ENCODE results near the gene TBR1.

TBR1 gene

DNA sequence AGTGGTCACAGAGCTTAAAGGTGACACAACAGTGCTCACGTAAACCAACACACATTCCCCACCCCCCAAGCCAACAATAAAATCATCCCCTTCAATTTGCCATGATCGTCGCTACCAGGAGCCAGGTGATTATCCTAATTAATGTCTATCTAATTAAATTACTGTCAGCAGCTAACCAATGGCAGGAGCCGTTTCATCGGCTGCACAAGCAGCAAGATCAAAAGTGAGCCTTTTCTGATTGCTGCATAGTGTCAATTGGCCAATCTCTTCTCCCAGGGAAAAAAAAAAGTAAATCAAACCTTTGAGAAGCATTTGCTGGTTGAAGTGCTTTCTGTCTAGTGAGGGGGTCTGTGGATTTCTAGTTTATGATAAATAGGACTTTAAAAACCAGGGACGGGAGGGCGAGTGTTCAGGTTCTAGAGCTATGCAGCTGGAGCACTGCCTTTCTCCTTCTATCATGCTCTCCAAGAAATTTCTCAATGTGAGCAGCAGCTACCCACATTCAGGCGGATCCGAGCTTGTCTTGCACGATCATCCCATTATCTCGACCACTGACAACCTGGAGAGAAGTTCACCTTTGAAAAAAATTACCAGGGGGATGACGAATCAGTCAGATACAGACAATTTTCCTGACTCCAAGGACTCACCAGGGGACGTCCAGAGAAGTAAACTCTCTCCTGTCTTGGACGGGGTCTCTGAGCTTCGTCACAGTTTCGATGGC, at the start of gene TBR1:
Gene TBR1 (plus strand): TSS at position 311 of the 721 bp plus-strand sequence. CDS start 114 bp downstream, at position 425.
- in situ Hi-C loops (cut with HindIII; ENCODE audit: low sequenced_read_pairs), result no loop called here

DNA sequence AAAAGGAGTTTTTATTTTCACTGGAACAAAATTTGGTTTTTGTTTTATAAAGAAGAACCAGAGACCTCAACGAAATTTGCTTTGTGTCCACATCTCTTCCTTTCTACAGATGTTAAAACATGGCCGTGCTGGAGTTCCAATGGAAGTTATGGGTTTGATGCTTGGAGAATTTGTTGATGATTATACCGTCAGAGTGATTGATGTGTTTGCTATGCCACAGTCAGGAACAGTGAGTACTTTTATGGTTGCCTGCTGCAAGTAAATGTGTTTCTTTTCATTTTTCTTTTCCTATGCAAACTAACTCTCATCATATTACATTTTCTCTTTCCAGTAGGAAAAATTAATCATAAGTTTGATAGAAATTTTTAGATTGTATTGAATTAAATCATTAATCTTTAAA, 48.4 kb upstream of the TBR1 start:
- in situ Hi-C loops (cut with HindIII; ENCODE audit: low sequenced_read_pairs), result no loop called here

DNA sequence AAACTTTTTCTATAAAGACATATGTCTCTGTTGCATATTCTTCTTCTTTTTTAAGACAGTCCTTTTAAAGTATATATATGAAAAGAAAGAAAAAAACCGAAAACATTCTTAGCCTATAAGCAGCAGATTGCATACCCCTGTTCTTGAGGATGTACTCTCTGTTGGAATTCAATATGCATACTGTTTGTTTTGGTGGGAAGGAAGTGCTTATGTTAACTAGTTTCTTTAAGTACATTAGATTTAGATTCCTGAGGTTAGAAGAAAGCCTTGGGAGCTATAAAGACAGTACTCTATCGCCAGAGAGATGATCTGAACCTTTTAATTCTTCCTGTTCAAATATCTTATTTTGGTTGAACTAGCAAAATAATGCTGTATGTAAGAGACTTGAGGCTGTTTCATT, 46.8 kb upstream of the TBR1 start:
- in situ Hi-C loops (cut with HindIII; ENCODE audit: low sequenced_read_pairs), result no loop called here

DNA sequence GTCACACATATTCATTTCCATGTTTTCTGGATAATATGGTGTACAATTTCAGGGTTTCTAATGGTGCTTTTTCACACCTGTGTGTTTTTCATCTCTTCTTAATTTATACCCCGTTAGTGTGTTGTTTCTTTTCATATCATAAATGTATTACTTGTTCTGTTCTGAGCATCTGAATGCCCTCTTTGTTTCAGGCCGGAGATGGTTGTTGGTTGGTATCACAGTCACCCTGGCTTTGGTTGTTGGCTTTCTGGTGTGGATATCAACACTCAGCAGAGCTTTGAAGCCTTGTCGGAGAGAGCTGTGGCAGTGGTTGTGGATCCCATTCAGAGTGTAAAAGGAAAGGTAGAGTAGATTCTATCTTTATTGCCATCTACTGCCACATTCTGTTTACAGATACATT, 45.1 kb upstream of the TBR1 start:
- in situ Hi-C loops (cut with HindIII; ENCODE audit: low sequenced_read_pairs), result no loop called here

DNA sequence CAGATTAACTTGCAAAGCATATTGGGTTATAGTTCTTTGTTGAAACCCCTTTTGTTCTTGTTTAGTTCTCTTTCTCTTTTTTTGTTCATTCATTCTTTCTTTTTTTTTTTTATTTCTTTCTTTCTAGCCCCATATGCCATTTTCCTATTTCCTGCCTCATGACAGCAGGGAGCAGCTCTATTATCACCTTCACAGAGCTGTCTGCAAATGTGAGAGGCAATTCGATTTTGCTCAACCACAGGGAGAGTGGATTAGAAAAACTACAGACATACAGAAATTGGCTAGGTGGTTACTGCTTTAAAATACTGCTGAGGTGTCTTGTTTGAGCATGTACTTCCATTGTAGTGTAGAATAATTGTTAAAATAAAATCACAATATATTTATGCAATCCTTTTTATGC, 44.2 kb upstream of the TBR1 start:
- in situ Hi-C loops (cut with HindIII; ENCODE audit: low sequenced_read_pairs), result no loop called here

DNA sequence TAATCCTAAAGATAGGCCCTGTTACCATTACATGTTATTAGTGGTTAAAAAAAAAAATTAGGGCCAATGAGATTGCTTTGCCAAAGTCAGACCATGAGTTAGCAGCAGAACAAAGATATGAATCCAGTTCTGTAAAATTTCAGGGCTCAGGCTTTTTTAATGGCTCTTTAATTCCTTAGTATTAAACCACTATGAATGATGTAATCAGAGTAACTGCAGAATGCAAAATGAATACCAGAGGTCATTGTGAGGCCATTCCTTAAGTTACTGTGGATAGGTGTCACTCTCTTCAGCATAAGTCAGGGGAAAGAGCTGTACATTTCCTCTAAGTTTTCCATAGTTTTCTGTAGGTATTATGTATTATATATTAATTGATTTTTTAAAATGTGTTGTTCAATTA, 42.2 kb upstream of the TBR1 start:
- in situ Hi-C loops (cut with HindIII; ENCODE audit: low sequenced_read_pairs), result no loop called here

DNA sequence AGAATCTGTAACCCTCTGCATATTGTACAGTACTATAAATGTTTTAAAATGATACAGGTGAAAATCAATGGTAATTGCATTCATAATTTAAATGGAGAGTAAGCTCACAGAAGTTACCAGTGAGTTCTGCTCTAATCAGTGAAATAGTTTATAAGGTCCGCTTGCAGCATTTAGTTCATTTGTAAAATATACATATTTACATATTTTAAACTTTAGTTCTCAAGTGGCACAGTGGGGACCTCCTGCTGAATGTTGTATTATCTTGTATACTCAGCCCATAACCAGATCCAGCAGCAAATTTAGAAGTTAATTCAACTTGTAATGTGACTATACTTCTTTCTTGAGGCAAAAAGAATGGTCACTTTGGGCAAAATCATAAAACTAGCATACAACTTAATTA, 41.7 kb upstream of the TBR1 start:
- in situ Hi-C loops (cut with HindIII; ENCODE audit: low sequenced_read_pairs), result no loop called here

DNA sequence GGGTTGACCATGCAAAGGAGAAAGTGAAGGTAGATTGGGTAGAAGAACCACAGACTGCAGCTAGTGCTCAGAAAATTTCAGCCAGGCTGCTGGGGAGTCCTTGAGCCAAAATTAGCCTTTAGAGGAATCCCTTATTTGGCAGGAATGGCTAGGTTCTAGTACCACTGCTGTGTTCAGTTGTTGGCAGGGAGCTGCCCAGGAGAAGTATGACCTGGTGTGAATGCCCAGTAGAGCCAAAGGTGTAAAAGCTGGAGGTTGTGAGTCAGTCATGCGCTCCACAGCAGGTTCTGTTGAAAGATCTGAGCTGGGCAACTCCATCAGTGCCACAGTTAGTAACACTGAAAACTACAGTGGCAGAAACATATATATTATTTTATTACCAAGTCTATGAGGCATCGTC, 36.4 kb upstream of the TBR1 start:
- in situ Hi-C loops (cut with HindIII; ENCODE audit: low sequenced_read_pairs), result no loop called here

DNA sequence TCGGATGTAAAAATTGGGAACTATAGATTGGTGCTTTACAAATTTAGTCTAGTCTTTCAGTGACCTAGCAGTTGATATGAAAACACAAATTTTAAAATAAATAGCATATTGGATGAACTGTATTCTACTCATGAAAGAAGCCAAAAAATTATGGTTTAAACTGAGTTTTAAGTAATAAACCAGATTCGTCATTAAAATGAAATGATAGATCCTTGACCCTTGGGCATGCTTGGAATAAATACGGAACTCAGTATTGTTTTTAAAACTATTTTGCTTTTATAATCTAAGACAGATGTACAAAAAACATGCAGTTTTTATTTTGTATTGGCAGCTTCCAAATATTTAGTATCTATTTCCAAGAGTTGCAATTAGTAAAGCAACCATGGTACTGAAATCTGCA, 34.6 kb upstream of the TBR1 start:
- in situ Hi-C loops (cut with HindIII; ENCODE audit: low sequenced_read_pairs), result no loop called here

DNA sequence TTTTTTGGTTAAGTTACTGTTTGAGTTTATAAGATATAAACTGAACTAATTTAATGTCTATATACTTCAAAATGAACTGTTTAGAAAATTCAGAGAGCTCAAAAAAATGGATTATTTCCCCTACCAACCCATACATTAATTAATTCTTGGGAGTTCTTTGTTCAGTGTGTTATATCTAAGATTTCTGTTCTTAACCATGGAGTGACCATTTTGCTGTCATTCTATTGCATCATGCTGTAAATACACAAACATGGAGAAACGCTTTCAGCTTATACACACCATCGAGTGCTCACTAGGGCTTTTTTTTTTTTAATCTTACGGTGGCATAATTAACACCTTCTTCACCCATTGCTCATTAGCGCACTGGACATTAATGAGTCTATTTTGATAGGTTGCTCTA, 33.4 kb upstream of the TBR1 start:
- in situ Hi-C loops (cut with HindIII; ENCODE audit: low sequenced_read_pairs), result no loop called here

DNA sequence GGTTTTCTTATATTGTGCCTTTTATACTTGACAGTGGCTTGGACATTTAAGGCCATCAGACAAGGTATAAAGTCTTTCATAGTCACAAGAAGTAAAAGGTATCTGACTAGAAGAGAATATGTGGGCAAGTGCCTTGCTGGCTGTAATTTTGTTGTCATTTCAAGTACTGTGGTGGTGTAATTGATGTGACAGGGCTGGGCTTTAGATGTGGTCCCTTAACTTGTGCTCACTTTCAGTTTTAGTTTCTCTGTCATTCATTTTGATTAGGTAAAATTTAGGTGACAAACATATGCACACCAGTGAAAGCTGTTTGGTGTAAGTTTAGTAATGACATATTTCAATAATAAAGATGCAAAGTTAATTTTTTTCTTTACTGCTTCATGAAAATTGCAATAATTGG, 31.2 kb upstream of the TBR1 start:
- in situ Hi-C loops (cut with HindIII; ENCODE audit: low sequenced_read_pairs), result no loop called here

DNA sequence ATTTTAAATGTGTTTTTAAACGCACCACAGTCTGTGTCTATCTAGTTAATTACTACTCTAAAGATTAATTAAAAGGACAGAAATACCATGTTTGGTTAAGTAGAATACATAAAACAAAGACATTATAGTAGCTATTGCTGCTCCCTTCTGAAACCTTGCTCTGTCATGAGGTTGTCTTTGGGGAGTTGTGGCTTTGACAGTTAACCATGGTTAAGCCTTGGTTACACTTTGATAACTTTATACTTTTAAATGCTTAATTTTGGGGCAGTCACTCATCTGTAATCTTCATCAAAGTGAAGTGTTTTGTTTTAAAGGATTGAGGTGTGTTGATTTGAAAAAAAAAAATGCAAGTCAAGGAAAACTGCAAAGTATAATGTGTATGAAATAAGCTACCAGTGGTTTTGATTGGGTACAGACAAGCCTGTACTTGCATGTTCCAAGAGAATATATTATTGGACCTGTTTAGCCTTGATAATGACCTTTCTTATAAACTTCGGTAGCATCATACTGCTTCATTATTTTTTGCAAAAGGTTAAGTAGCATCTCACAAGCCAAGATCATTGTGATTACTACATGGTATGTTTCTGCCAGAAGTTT, 29.8 kb upstream of the TBR1 start:
- in situ Hi-C loops (cut with HindIII; ENCODE audit: low sequenced_read_pairs), result no loop called here

DNA sequence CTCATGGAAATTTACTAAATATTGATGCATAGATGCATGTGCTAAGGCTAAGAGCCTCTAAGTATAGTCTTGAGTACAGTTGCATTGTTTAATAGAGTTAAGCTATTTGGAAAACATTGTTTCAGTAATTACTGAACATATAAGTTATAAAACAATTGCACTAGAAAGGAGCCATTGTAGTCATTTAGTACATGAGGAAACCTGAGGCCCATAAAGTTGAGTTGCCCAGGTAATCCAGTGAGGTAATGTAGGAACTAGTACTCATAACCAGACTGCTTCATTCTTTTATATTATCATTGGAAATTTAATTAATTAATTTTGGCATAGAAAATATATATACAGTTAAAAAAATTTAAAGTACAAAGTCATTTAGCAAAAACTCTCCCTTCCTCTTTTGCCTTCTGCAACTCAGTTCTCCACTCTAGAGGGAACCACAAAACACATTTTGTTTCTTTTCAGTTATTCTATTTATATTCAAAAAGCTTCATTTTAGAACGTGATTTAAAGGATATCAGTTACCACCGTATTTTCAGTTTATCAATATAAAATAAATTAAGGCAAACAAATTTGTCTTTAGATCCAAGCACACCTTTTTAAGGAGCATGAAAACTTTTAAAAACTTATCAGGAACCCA, 27.8 kb upstream of the TBR1 start:
- in situ Hi-C loops (cut with HindIII; ENCODE audit: low sequenced_read_pairs), result no loop called here

DNA sequence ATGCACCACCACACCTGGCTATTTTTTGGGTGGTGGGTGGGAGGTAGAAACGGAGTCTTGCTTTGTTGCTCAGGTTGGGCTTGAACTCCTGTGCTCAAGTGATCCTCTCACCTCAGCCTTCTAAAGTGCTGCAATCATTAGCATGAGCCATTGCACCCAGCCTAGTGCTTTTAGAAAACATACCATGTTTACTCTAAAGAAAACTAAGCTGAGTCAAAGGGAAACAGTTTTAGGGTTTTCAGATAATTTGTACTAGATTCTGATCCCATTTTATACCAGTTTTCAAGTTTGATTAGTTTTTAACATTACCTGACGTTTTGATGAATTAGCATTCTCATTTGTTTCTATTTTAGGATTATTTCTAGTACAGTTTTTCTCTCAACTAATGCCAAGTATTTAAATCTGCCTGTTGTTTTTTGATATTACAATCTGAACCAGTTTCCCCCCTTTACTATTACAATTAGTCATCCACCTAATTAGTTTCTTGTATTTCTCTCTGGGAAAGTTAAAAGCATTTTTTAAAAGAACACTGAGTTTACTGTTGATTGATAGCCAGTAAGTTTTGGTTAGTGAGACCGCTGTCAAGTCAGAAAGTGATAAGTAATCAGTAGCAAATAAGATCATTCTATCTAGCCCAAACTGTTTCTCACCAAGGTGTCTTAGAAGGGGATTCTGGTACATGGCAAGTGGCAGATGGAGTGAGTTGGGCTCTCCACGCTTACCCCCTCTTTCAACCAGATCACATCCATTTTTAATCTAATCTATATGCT, 24.2 kb upstream of the TBR1 start:
- in situ Hi-C loops (cut with HindIII; ENCODE audit: low sequenced_read_pairs), result no loop called here

DNA sequence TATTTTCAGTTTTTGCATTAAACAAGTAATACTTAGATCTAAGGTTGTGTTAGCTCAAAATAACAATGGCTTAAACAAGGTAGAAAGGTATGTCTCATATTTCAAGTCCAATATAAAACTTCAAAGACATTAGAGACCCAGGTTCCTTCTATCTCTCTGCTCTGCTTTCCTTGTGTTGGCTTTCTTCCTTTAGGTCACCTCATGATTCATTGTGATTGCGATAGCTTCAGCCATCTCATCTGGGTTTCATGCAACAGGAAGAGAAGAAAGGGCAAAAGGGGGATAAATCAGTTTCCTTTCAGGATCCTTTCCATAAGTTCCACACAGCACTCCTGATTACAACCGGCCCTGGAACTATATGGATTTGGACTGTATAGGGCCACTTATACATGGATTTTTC, 16.0 kb upstream of the TBR1 start:
- in situ Hi-C loops (cut with HindIII; ENCODE audit: low sequenced_read_pairs), result no loop called here

DNA sequence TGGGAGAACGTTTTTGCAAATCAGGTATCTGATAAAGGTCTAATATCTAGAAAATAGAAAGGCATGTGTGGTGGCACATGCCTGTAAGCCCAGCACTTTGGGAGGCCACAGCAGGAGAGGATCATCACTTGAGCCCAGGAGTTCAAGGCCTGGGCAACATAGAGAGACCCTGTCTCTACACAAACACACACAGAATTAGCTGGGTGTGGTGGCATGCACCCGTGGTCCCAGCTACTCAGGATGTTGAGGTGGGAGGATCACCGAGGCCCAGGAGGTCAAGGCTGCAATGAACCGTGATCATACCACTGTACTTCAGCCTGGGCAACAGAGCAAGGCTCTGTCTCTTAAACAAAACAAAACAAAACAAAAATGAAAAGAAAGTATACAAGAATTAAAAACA, 13.8 kb upstream of the TBR1 start:
- in situ Hi-C loops (cut with HindIII; ENCODE audit: low sequenced_read_pairs), result no loop called here

DNA sequence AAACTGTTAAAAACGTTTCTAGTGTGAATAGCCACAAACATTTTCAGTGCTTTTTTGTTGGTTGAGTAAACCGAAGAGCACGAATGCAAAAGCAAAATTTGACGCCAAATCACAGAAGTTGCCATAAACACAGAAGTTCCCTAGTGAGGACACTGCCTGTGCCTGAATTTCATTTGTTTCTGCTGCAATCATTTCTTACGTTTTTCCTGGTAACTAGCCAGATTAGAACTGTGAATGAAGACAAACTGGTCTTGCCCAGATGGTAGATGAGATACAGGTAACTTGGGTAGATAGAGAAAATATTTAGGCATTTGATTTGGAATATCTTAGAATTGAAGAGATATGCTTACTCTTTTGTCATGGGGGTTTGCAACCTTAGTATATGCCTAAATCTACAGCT, 9.8 kb upstream of the TBR1 start:
- in situ Hi-C loops (cut with HindIII; ENCODE audit: low sequenced_read_pairs), result no loop called here

DNA sequence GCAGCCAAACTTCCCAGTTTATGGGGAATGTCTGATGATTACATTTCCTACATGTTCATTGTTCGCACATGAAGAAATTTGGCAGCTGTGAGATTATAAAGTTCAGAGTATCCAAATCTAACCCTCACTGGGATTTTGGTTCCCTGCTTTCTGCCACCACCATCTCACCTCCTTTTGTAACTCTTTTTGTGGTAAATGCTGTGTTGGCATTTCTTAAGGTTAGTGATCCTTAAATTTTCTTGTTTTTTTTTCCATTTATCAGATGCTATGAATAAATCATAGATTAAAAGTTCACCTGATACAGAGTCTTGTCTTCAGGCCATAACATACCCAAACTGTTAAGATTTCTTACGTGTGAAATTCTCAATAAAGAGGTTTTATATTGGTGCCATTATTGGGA, 8.5 kb upstream of the TBR1 start:
- in situ Hi-C loops (cut with HindIII; ENCODE audit: low sequenced_read_pairs), result no loop called here

DNA sequence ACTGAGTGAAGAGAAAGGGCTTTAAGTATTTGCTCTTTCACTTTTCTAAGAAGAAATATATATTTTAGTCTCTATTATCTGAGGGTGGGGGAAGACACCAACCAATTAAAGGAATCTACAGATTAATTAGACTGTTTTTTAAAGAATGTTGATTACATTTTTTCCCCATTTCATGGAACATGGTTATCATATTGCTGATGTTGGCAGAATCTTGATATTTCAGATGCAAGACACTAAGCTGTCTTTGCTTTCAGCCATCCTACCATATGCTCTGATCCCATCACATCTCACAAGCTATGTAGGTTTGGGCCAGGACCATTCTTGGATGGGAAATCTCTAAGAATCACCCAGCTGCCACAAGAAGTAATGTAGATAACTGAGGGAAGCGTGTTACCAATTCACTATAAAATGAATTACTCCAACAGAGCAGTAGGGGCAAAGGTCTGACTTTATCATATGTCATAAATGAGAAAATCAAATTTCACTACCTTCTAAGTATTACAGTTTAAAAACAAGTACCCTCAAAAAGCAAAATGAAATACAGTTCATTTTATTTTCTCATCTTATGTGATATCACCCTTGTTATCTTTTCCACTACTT, 6.7 kb upstream of the TBR1 start:
- in situ Hi-C loops (cut with HindIII; ENCODE audit: low sequenced_read_pairs), result no loop called here

DNA sequence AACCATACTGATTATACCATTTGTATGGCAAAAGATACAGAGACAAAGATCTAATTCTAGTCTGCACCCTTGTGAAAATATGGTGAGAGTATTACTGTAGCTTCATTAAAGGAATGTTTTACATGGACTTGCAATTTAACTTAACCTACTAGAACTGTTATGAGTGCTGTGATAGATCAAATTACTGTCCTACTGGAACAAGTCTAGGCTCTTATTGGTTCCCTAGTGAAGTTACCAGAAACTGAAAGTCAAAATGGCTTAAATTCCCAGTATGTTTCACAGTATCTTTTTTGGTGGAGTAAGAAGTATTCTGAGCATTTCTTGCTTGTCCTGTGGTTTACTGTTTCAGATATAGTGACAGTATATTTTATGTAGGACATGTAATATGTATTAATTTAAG, 3.8 kb upstream of the TBR1 start:
- in situ Hi-C loops (cut with HindIII; ENCODE audit: low sequenced_read_pairs), result no loop called here

Data from endothelial cell of hepatic sinusoid (primary cell).